Large intestine (tissue), 3 donors: Measurements from ENCODE around the gene ANKRD44. TPM values are rescaled to one million over a fixed set of nuclear protein-coding genes. Genes with fewer than 3 reads are reported as not detected.

ENCODE experiments used
- DNase-seq, 2 donors: peaks; one replicate each; pipeline versions ENCODE4 v3.0.0 to v3.0.0-alpha.2; 2013
- H3K27ac ChIP-seq: one replicate; pipeline ENCODE4 v1.5.1; 2013; ENCODE audit warnings: low read length
- H3K27me3 ChIP-seq: 2 replicates; pipeline ENCODE4 v1.6.1; 2013; ENCODE audit warnings: low read length; ENCODE audit not compliant: control insufficient read depth, insufficient read depth
- H3K36me3 ChIP-seq: 2 replicates; pipeline ENCODE4 v1.6.1; 2013; ENCODE audit warnings: low read length; ENCODE audit not compliant: control insufficient read depth, insufficient read depth
- H3K4me1 ChIP-seq: one replicate; pipeline ENCODE4 v1.6.1; 2013; ENCODE audit warnings: low read length; ENCODE audit not compliant: control insufficient read depth, insufficient read depth
- H3K4me3 ChIP-seq: one replicate; pipeline ENCODE4 v1.5.1; 2013; ENCODE audit warnings: low read length
- H3K9me3 ChIP-seq: one replicate; pipeline ENCODE4 v1.6.1; 2013; ENCODE audit warnings: mild to moderate bottlenecking, low read depth, low read length, moderate library complexity; ENCODE audit not compliant: control insufficient read depth
- WGBS: methylation state at CpG from one replicate; pipeline ENCODE4 v1.1.5; 2013; ENCODE audit warnings: low lambda C conversion rate; ENCODE audit not compliant: insufficient coverage; 5-methylcytosine and 5-hydroxymethylcytosine counted together
- polyA plus RNA-seq: library from polyadenylated mRNA; unstranded; fragments of 120-200 nt; gene quantifications from one replicate; pipeline ENCODE4 v1.2.1, GENCODE V29; 2013

ANKRD44 gene
- polyA plus RNA-seq, 1 donor = 8.4 TPM

DNA sequence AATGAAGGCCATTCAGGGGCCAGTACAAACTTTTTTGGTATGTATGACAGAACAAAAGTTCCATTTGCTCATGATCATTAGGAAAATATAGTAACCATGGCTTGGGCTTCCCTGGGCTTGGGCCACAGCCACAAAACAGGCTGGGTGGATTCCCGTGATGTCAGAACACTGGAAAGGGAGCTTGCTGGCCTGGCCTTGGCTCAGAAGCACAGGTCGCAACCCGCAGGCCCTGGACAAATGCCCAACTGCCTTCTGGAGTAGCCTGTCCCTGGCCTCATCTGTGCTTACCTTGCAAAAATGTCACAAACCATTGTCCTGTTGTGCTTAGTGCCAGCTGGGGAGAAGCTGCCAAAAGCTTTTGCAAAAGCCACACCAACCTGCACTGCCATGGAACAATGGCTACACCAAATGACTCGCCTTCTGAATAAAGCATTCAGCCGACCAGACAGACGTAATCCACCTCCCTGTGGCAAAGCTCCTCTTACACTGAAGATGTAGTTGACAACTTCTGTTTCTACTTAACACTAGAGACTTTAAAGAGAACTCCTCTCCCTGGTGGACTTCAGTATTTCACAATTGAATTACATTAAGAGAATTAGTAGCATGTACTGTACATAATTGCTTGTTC lies 125.5 kb downstream of the ANKRD44 start:
- no peak overlapping the region for H3K27ac ChIP-seq
- DNase-seq = no peak

DNA sequence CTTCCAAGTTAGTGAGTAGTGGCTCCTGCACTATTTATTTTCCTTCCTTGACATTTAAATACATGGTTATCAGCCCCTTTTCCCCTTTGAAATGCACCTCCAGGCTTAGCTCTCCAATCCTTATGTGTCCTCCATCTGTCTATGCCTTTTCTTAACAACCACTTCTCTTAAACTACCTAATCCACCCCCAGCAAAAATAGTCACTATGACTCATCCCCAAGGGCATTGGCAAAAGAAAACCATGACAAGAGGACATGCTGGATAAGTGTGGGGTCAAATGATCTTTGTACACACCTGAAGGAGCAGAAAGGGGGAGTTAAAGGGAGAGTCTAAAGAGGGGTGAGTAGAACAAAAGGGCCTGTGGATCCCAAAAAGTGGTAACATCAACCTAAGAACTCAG lies 127.2 kb downstream of the ANKRD44 start:
- no peaks in the 10 kb centered on the region for H3K4me1 ChIP-seq
- H3K4me3 ChIP-seq = no peak overlapping the region
- DNase-seq = no peak
- H3K36me3 ChIP-seq = no peaks in the 10 kb centered on the region
- no peak overlapping the region for H3K27ac ChIP-seq
- no peaks in the 10 kb centered on the region for H3K27me3 ChIP-seq
- no peaks in the 10 kb centered on the region for H3K9me3 ChIP-seq

More for the DNA sequence above, 125.5 kb downstream of the ANKRD44 start:
- no peaks in the 10 kb centered on the region for H3K36me3 ChIP-seq
- H3K9me3 ChIP-seq = no peaks in the 10 kb centered on the region
- H3K4me3 ChIP-seq = no peak overlapping the region
- H3K27me3 ChIP-seq = no peaks in the 10 kb centered on the region
- no CpG with 5 or more reads among the region's 6 CpGs for WGBS
- H3K4me1 ChIP-seq = no peaks in the 10 kb centered on the region

DNA sequence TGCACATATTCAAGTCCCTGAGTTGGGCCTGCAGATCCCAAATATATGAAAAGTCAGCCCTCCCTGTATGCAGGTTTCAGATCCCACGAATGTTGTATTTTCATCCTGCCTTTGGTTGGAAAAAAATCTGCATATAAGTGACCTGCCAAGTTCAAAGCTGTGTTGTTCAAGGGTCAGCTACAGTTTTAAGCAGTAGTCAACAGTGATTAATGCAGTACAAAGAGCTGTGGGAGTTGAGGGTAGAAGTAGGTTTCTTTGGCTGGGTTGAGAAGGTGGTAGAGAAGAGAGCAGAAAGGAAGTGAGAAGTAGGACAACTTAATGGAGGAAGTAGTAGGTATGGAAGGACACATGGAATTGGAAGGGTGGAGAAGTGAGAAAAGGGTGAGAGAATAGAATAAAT lies 127.9 kb downstream of the ANKRD44 start:
- Histone ChIP-seq H3K4me3 (no peak overlapping the region), H3K36me3 (no peaks in the 10 kb centered on the region), H3K9me3 (no peaks in the 10 kb centered on the region), H3K27me3 (no peaks in the 10 kb centered on the region), H3K4me1 (no peaks in the 10 kb centered on the region), H3K27ac (no peak overlapping the region)
- WGBS = no CpG with 5 or more reads among the region's 1 CpG
- DNase-seq = no peak

DNA sequence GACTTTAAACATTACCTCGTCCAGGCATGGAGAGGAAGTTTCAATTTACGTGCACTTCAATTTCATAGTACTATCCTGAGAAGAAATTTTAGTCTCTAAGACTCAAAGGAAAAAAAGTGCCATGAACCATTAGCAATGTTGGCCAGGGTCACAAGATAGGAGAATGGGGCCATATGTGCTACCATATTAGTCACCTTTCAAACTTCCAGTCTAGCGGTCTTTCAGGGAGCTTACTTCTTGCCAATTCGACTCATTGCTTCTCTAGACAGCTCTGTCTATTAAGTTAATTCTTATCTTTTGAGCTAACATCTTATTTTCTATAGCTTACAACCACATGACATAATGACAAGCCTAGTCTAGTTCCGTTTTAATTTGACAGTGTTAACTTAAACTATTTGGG lies 129.1 kb downstream of the ANKRD44 start:
- 100% methylated on average over 1 of the region's 5 CpGs for WGBS
- no peaks in the 10 kb centered on the region for H3K36me3 ChIP-seq
- H3K4me1 ChIP-seq = no peaks in the 10 kb centered on the region
- no peaks in the 10 kb centered on the region for H3K27me3 ChIP-seq
- H3K4me3 ChIP-seq = no peak overlapping the region
- no peak for DNase-seq
- H3K9me3 ChIP-seq = no peaks in the 10 kb centered on the region
- no peak overlapping the region for H3K27ac ChIP-seq

DNA sequence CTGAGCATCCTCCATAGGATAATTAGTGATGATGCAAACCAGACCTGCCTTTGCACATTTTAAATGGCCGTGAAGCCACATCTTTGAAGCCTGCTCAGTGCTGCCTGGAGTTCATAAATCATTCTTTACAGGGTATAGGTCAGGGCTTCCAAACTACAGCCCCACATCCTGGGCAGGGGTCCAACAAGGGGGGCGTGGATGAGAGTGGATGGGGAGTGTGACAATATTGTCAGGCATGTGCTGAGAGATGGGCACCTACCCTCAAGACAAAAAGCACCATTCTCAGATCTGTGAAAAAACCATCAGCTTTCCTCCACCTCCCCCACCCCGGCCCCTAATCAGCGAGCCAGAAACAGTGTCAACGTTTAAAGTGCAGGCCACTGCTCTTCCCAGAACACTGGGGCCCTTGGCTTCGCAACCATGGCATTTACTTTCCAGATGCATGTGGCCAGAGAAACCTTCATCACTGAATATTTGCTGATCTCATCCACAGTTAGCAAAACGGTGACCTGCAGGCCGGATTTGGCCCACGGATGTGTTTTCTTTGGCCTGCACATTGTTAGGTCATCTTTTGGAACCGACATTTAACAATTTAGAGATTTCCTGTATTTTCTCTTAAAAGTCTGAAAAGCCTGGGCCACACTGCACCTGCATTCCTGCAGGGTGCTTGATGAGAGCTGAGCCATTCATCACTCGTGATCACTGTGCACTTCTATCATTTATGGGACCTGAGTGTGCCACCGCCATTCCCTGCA lies 130.7 kb downstream of the ANKRD44 start:
- H3K9me3 ChIP-seq = no peaks in the 10 kb centered on the region
- H3K27me3 ChIP-seq = no peaks in the 10 kb centered on the region
- no peaks in the 10 kb centered on the region for H3K4me1 ChIP-seq
- H3K36me3 ChIP-seq = no peaks in the 10 kb centered on the region
- no peak for DNase-seq
- H3K4me3 ChIP-seq = no peak overlapping the region
- no peak overlapping the region for H3K27ac ChIP-seq
- no CpG with 5 or more reads among the region's 12 CpGs for WGBS

DNA sequence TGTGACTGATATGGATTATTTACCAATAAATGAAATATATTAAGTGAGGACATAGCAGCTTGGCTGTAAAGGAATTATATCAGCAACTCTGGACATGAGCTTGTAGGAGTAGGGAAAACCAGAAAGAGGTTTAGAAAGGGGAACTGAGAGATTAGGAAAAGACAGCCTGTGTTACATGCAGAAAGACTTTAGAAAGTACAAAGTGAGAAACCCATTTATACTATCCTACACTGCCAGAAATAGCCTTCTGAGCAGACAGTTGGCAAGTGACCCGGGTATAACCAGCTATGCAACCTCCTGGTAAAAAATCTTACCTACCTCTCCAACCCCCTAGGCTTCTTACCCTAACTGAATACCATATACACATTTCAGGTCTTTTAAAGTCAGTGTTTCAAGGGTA lies 134.1 kb downstream of the ANKRD44 start:
- Histone ChIP-seq H3K9me3 (no peaks in the 10 kb centered on the region), H3K36me3 (no peaks in the 10 kb centered on the region), H3K4me3 (no peak overlapping the region), H3K27ac (no peak overlapping the region), H3K27me3 (no peaks in the 10 kb centered on the region), H3K4me1 (no peaks in the 10 kb centered on the region)
- DNase-seq = no peak
- WGBS = no CpG with 5 or more reads among the region's 1 CpG

DNA sequence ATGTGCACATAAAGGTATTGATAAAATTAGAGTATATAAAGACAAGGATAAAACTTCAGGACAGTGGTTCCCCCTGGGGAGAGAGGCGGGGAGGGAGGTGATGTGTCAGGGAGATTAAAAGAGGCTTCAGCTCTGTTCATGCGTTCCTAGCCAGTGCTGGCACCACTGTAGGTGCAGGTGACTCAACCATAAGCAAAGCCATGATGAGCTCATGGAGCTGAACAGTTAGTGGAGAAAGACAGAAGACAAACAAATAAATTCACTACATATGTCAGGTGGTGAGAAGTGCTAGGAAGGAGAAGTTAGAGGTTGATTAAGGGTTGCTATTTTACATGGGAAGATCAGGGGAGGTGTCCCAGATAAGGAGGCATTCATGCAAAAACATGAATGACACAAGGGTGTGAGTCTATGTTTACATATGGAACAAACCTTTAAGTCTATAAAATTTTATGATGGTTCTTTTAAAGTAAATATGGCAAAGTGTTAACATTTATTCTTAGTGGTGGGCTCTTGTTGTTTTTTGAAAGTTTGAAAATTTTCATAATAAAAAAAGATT lies 136.0 kb downstream of the ANKRD44 start:
- Histone ChIP-seq H3K4me3 (no peak overlapping the region), H3K9me3 (no peaks in the 10 kb centered on the region), H3K4me1 (no peaks in the 10 kb centered on the region), H3K36me3 (no peaks in the 10 kb centered on the region), H3K27me3 (no peaks in the 10 kb centered on the region), H3K27ac (no peak overlapping the region)
- no CpG with 5 or more reads among the region's 2 CpGs for WGBS
- no peak for DNase-seq

DNA sequence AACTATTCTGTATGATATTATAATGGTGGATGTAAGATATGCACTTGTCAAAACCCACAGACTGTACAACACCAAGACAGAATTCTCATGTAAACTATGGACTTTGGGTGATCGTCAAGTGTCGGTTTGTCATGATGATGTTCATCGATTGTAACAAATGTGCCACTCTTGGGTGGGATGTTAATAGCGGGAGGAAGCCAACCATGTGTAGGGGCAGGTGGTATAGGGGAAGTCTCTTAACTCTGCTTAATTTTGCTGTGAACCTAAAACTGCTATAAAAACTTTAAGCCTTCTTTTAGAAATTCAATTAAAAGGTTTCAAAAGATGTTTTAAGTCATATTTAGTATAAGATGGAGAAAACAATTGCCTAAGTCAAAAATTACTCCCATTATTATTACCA lies 139.0 kb downstream of the ANKRD44 start:
- no peak for DNase-seq
- no CpG with 5 or more reads among the region's 4 CpGs for WGBS
- H3K4me3 ChIP-seq = no peak overlapping the region
- no peaks in the 10 kb centered on the region for H3K4me1 ChIP-seq
- H3K27ac ChIP-seq = no peak overlapping the region
- H3K9me3 ChIP-seq = no peaks in the 10 kb centered on the region
- H3K36me3 ChIP-seq = no peaks in the 10 kb centered on the region
- no peaks in the 10 kb centered on the region for H3K27me3 ChIP-seq

DNA sequence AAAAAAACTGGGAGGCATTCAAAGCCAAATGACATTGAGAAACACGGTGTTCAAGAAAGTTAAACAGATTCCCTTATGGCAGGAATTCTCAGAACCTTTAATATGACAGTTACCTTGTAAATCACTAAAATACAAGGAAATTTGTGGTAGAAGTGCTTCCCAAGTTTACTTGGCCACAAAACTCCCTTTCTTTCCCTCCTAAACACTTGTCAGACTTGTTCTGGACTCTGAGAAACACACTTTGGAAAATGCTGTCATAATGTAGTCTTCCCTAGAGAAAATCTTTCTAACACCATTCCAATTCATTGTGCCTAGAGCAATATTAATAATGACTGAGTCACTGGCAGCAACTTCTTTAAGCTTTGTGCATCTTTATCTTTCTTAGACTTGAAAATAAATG lies 140.4 kb downstream of the ANKRD44 start:
- no peaks in the 10 kb centered on the region for H3K9me3 ChIP-seq
- DNase-seq = no peak
- no peak overlapping the region for H3K4me3 ChIP-seq
- H3K27ac ChIP-seq = no peak overlapping the region
- no peaks in the 10 kb centered on the region for H3K36me3 ChIP-seq
- no peaks in the 10 kb centered on the region for H3K27me3 ChIP-seq
- no CpG with 5 or more reads among the region's 1 CpG for WGBS
- H3K4me1 ChIP-seq = no peaks in the 10 kb centered on the region

DNA sequence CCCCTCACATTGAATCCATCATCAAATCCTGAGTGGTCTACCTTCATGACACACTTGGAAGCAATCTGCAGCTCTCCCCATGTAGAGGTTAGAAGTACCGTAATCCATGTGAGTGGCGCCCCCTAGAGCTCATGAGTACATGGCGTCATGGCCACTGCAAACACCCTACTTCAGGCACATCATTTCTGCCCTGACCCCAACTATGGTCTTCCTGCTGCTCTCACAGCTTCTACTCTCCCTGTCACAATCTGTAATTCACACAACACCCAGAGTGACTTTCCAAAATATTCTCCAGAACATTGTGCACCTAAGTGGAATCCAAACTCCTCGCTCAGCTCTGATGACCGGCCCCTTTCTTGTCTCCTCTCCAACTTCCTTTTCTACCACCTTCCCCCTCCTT lies 141.9 kb downstream of the ANKRD44 start:
- Histone ChIP-seq H3K27ac (no peak overlapping the region), H3K4me3 (no peak overlapping the region), H3K9me3 (no peaks in the 10 kb centered on the region), H3K4me1 (no peaks in the 10 kb centered on the region), H3K27me3 (no peaks in the 10 kb centered on the region), H3K36me3 (no peaks in the 10 kb centered on the region)
- peak; percentile 45 to 51 for DNase-seq
- 100% methylated on average over 2 of the region's 5 CpGs for WGBS
